VCaP (cell line): Measurements from ENCODE around the gene SLC22A13.

Experiments used
- H3K27ac ChIP-seq: fragments of 450-650 bp; 2 replicates; pipeline ENCODE4 v1.5.1; 2017
- TF ChIP-seq, protein P1 (sequence below): fragments of 450-650 bp; conservative IDR thresholded peaks from 2 replicates; pipeline ENCODE4 v1.5.1; 2017; ENCODE audit warnings: mild to moderate bottlenecking, moderate library complexity

The SLC22A13 gene

DNA sequence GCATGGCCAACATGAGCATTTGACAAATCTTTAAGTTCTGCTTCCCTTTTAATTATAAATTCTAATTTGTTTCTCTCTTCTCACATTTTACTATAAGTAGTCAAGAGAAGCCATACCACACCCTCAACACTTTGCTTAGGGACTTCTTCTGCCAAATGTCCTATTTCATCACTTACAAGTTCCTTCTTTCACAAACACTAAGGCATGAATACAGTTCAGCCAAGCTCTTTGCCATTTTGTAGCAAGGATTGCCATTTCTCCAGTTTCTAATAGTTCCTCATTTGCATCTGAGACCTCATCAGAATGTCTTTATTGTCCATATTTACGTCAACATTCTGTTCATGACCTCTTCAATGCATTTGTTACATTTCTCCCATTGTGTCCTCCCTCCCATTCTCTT is 45.9 kb downstream of the SLC22A13 start:
- TF ChIP-seq, protein P1, sequence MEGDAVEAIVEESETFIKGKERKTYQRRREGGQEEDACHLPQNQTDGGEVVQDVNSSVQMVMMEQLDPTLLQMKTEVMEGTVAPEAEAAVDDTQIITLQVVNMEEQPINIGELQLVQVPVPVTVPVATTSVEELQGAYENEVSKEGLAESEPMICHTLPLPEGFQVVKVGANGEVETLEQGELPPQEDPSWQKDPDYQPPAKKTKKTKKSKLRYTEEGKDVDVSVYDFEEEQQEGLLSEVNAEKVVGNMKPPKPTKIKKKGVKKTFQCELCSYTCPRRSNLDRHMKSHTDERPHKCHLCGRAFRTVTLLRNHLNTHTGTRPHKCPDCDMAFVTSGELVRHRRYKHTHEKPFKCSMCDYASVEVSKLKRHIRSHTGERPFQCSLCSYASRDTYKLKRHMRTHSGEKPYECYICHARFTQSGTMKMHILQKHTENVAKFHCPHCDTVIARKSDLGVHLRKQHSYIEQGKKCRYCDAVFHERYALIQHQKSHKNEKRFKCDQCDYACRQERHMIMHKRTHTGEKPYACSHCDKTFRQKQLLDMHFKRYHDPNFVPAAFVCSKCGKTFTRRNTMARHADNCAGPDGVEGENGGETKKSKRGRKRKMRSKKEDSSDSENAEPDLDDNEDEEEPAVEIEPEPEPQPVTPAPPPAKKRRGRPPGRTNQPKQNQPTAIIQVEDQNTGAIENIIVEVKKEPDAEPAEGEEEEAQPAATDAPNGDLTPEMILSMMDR = no peak
- H3K27ac ChIP-seq = no peak overlapping the region

DNA sequence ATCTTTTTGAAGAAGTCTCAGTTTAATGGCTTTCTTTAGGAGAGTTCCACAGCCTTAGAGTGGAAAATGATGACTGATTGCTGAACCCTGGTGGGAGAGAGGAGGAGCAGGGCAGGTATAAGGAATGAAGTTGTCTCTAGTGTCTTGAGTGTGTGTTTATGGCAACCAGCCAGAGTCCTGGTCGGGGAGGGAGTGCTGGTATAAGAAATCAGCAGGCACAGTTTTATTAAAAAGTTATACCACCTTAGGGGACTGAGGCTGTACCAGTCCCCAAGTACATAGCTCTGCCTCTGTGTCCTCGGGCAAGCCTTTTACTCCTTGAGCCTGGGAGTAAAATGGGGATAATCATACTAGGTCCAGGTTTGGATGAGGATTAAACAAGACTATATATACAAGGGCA is 46.3 kb downstream of the SLC22A13 start:
- TF ChIP-seq, protein P1 = no peak

DNA sequence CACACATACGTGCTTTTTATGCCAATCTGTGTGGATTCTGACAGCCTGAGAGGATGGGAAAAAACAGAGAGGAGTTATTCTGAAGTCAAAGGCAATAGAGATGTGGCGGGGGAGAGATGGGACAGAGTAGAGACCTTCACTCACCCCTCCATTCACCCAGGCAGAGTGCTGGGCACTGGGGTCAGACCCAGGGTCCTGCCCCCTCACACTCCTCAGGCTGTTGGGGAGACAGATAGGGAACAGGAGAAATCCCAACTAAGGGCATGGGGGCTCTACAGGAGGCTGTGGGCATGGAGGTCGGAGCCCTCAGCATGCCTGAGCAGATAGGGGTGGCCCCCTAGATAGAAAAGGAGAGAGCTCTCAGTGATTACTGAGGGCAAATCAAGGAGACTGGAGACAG is 46.7 kb downstream of the SLC22A13 start:
- no peak overlapping the region for H3K27ac ChIP-seq
- TF ChIP-seq, protein P1 = no peak

More for the DNA sequence above, 46.3 kb downstream of the SLC22A13 start:
- no peak overlapping the region for H3K27ac ChIP-seq

GRCh38 chr3:38313263-38313662 is 47.7 kb downstream of the SLC22A13 start:
- TF ChIP-seq, protein P1 = no peak
- no peak overlapping the region for H3K27ac ChIP-seq

DNA sequence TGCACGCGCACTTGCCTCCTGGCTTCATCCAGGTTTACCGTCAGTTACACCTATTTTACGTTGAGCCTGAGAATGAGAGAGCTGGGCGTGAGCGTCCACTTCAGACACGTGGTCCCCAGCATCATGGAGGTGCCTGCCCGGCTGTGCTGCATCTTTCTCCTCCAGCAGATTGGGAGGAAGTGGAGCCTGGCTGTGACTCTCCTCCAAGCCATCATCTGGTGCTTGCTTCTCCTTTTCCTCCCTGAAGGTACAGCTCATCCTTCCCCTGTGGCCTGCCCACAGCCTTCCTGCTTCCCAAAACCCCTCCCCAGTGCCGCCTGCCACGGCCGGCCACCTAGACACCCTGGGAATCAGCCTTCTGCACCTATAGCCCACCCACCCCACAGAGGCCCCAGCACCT is 48.1 kb downstream of the SLC22A13 start:
- H3K27ac ChIP-seq = no peak overlapping the region
- TF ChIP-seq, protein P1 = no peak

- TF ChIP-seq, protein P1 = no peak
Measured at GRCh38 chr3:38314112-38314763, 48.6 kb downstream of the SLC22A13 start.

GRCh38 chr3:38314764-38315487 is 49.3 kb downstream of the SLC22A13 start:
- H3K27ac ChIP-seq = no peak overlapping the region
- TF ChIP-seq, protein P1 = no peak

More at GRCh38 chr3:38314112-38314763, 48.6 kb downstream of the SLC22A13 start:
- no peak overlapping the region for H3K27ac ChIP-seq
